HepG2 (cell line): ENCODE measurements around the gene LUZP1. TPM values are rescaled to one million over a fixed set of nuclear protein-coding genes. Genes with fewer than 3 reads are reported as not detected.

Experiments used
- ARNT ChIP-seq: fragments of 450-650 bp; IDR thresholded peaks from 2 replicates; pipeline ENCODE4 v1.6.1; 2017
- CBX1 ChIP-seq: IDR thresholded peaks from one replicate; pipeline ENCODE4 v1.6.1; 2016; ENCODE audit warnings: antibody characterized with exemption, low read depth
- DRAP1 ChIP-seq: IDR thresholded peaks from 2 replicates; pipeline ENCODE4 v1.6.1; 2016; ENCODE audit warnings: missing genetic modification reagents, missing compliant biosample characterization
- HBP1 ChIP-seq: IDR thresholded peaks from 2 replicates; pipeline ENCODE4 v1.6.1; 2016; ENCODE audit warnings: low read depth, control low read depth
- HOXA9 ChIP-seq: sonication (generic); formaldehyde crosslinking; IDR thresholded peaks from 2 replicates; pipeline ENCODE4 v1.8.1; 2022; ENCODE audit warnings: missing genetic modification reagents, mild to moderate bottlenecking, moderate library complexity, borderline replicate concordance
- HOXD1 ChIP-seq: sonication (generic); formaldehyde crosslinking; IDR thresholded peaks from 2 replicates; pipeline ENCODE4 v1.5.0; 2020; ENCODE audit warnings: missing genetic modification reagents
- KLF11 ChIP-seq: IDR thresholded peaks from 2 replicates; pipeline ENCODE4 v1.6.1; 2016; ENCODE audit warnings: missing compliant biosample characterization
- KLF6 ChIP-seq: IDR thresholded peaks from 2 replicates; pipeline ENCODE4 v1.8.0; 2016; ENCODE audit warnings: missing biosample characterization, missing genetic modification reagents
- NFKB2 ChIP-seq: sonication (generic); formaldehyde crosslinking; IDR thresholded peaks from 2 replicates; pipeline ENCODE4 v1.4.0; 2020; ENCODE audit warnings: missing genetic modification reagents, borderline replicate concordance
- SALL2 ChIP-seq: sonication (generic); formaldehyde crosslinking; IDR thresholded peaks from 2 replicates; pipeline ENCODE4 v1.8.1; 2023; ENCODE audit warnings: mild to moderate bottlenecking, missing genetic modification reagents, inconsistent platforms
- TCF7 ChIP-seq: sonication (generic); IDR thresholded peaks from 2 replicates; pipeline ENCODE4 v1.6.1; 2016; ENCODE audit warnings: antibody characterized with exemption, low read depth
- ZBTB2 ChIP-seq: sonication (generic); formaldehyde crosslinking; IDR thresholded peaks from 2 replicates; pipeline ENCODE4 v1.8.0; 2022; ENCODE audit warnings: low read depth, missing genetic modification reagents
- ZHX1 ChIP-seq: sonication (generic); formaldehyde crosslinking; IDR thresholded peaks from 2 replicates; pipeline ENCODE4 v1.8.1; 2022; ENCODE audit warnings: low read depth, mild to moderate bottlenecking, missing genetic modification reagents
- ZMYM2 ChIP-seq: sonication (generic); formaldehyde crosslinking; IDR thresholded peaks from 2 replicates; pipeline ENCODE4 v1.8.0; 2022; ENCODE audit warnings: mild to moderate bottlenecking, missing genetic modification reagents
- ZNF121 ChIP-seq: sonication (generic); formaldehyde crosslinking; IDR thresholded peaks from 2 replicates; pipeline ENCODE4 v1.5.0; 2020; ENCODE audit warnings: mild to moderate bottlenecking, missing genetic modification reagents
- ZNF331 ChIP-seq: sonication (generic); formaldehyde crosslinking; IDR thresholded peaks from 2 replicates; pipeline ENCODE4 v1.4.0; 2020; ENCODE audit warnings: missing genetic modification reagents
- ZNF550 ChIP-seq: sonication (generic); formaldehyde crosslinking; IDR thresholded peaks from 2 replicates; pipeline ENCODE4 v1.4.0; 2020; ENCODE audit warnings: mild to moderate bottlenecking, missing genetic modification reagents, borderline replicate concordance
- ZNF580 ChIP-seq: IDR thresholded peaks from 2 replicates; pipeline ENCODE4 v1.6.1; 2016; ENCODE audit warnings: low read depth, borderline replicate concordance
- ZNF615 ChIP-seq: sonication (generic); formaldehyde crosslinking; IDR thresholded peaks from 2 replicates; pipeline ENCODE4 v1.5.0; 2020; ENCODE audit warnings: mild to moderate bottlenecking, missing genetic modification reagents, borderline replicate concordance
- polyA plus RNA-seq, 8 experiments: library from polyadenylated mRNA; depleted of rRNA in 3 of 8; stranded (reverse) in 7 of 8; unstranded in 1 of 8; fragments of >200 nt; fragmentation: Illumina TruSeq in 4 of 8; extraction: Trizol in 4 of 8; gene quantifications; 2 replicates each; pipeline versions ENCODE4 v1.2.1 to v1.2.3, GENCODE V29; 2011 to 2016; ENCODE audit warnings: low read depth in 4 of 8, missing spikeins in 1 of 8, mixed read lengths in 1 of 8; ENCODE audit not compliant: insufficient read depth in 1 of 8
- total RNA-seq, 5 experiments: library from RNA; depleted of rRNA; stranded (reverse); fragments of >200 nt; fragmentation: Illumina TruSeq; extraction: Trizol; gene quantifications; 2 replicates each; pipeline ENCODE4 v1.2.3, GENCODE V29; 2016; ENCODE audit warnings: low read depth in 1 of 5
- TF ChIP-seq, protein P1 (sequence below): IDR thresholded peaks from 2 replicates; pipeline ENCODE4 v1.6.1; 2016; ENCODE audit warnings: missing biosample characterization, missing genetic modification reagents, low read depth
- TF ChIP-seq, protein P2 (sequence below): IDR thresholded peaks from 2 replicates; pipeline ENCODE4 v1.6.1; 2018; ENCODE audit warnings: missing genetic modification reagents, mild to moderate bottlenecking, missing compliant biosample characterization

The LUZP1 gene
- total and polyA plus RNA-seq, 2 of the 13 experiments (the other 11 are each of a cell fraction or from before 2014, with no cell fraction given), result 6.9 to 12.7 TPM

DNA sequence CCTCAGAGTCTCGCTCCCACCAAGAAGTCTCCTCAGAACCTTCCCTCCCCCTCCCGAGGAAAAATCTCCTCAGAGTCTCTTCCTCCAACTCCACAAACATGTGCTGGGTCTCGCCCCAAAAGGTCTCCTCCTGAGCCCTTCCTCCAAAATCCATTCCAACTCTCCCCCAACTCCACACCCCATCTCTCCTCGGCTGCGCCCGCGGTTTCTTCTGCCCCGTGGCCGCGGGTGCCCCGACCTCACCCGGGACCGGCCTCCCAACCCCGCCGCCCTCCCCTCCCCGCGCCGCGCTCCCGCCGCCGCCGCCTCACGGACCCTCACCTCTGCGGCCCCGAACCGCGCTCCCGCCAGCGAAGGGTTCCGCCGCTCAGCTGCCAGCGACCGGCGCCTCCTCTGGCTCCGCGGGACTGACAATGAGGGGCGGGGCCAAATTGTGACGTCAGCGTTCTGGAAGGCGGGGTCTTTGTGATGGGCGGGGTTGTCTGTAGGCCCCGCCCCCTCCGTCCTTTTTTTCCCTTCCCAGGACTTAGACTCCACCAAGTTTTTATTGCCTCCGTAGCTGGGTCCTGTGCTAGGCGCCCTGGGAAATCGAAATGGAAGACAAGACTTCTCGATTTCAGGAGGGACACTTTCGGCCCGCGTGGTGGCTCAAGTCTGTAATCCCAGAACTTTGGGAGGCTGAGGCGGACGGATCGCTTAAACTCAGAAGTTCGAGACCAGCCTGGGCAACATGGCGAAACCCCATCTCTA, at the start of gene LUZP1 (continued):
- TF ChIP-seq NFKB2, result no peak
- peak; percentile 63; the same call in 1 of the 2 replicates for TF ChIP-seq HOXD1 (CRISPR knock-in tag)
- no peak for TF ChIP-seq SALL2 (CRISPR knock-in tag)
- TF ChIP-seq ZMYM2 (CRISPR knock-in tag), result no peak
- TF ChIP-seq HBP1 (CRISPR knock-in tag), result peak; percentile 87; the same call in 1 of the 2 replicates
- no peak for TF ChIP-seq KLF11 (CRISPR knock-in tag)
- TF ChIP-seq ZNF615 (CRISPR knock-in tag), result no peak
- no peak for TF ChIP-seq KLF6 (CRISPR knock-in tag)
- TF ChIP-seq, protein P1, sequence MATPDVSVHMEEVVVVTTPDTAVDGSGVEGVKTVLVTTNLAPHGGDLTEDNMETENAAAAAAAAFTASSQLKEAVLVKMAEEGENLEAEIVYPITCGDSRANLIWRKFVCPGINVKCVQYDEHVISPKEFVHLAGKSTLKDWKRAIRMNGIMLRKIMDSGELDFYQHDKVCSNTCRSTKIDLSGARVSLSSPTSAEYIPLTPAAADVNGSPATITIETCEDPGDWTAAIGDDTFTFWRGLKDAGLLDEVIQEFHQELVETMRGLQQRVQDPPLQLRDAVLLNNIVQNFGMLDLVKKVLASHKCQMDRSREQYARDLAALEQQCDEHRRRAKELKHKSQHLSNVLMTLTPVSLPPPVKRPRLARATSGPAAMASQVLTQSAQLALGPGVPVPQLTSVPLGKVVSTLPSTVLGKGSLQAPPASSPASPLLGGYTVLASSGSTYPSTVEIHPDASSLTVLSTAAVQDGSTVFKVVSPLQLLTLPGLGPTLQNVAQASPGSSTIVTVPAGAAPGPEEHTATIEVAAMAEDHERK, result no peak
- peak; percentile 38; the same call in 1 of the 2 replicates for TF ChIP-seq HOXA9 (CRISPR knock-in tag)
- no peak for TF ChIP-seq TCF7
- 0 out of 2 replicates have a peak, but pooled peaks have one; percentile 27 for TF ChIP-seq ZNF121 (CRISPR knock-in tag)
- peak; percentile 72 for TF ChIP-seq ZBTB2 (CRISPR knock-in tag)
- TF ChIP-seq, protein P2, sequence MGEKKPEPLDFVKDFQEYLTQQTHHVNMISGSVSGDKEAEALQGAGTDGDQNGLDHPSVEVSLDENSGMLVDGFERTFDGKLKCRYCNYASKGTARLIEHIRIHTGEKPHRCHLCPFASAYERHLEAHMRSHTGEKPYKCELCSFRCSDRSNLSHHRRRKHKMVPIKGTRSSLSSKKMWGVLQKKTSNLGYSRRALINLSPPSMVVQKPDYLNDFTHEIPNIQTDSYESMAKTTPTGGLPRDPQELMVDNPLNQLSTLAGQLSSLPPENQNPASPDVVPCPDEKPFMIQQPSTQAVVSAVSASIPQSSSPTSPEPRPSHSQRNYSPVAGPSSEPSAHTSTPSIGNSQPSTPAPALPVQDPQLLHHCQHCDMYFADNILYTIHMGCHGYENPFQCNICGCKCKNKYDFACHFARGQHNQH (CRISPR knock-in tag), result 0 out of 2 replicates have a peak, but pooled peaks have one; percentile 40
- TF ChIP-seq ZNF550 (CRISPR knock-in tag), result no peak
- peak; percentile 21 for TF ChIP-seq CBX1
- no peak for TF ChIP-seq ARNT
- 0 out of 2 replicates have a peak, but pooled peaks have one; percentile 49 for TF ChIP-seq ZNF331 (CRISPR knock-in tag)
- TF ChIP-seq ZHX1, result no peak
- 0 out of 2 replicates have a peak, but pooled peaks have one; percentile 66 for TF ChIP-seq ZNF580
- peak; percentile 66 for TF ChIP-seq DRAP1 (CRISPR knock-in tag)
